ENCODE results near the gene PPP6R3. TPM values are rescaled to one million over a fixed set of nuclear protein-coding genes. Genes with fewer than 3 reads are reported as not detected.

Gene PPP6R3
- total and polyA plus RNA-seq, 2 of the 13 experiments (the other 11 are each of a cell fraction or from before 2014, with no cell fraction given) = 41.2 to 83.4 TPM

DNA sequence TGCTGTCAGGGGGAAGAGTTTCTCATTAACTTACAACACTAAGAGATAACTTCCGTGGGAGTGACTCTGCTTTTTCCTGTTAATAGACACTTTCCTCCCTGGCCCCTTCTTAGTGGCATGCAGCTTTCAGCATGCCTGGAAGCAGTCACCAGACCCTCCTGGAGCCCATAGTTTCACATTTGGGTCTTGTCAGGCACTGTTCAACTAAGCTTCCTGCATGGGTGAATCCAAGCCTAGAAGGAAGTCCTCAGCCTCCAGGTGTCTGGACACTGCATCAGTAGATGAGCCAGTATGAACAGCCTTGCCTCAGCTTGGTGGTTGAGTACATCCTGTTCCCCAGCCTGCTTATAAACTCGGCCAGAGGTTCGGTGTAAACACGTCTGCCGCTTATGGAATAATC is 68.1 kb downstream of the PPP6R3 start (continued):
- TF ChIP-seq SOX13 (IDR thresholded peaks at IDR 0.05) (no peak), SOX13 (CRISPR knock-in tag; conservative IDR thresholded peaks at IDR 0.05 in 1 of 2, IDR thresholded peaks at IDR 0.05 in 1 of 2) (no peak), ATF7-NPFF (CRISPR knock-in tag; IDR thresholded peaks at IDR 0.05; ENCODE audit: low read depth) (no peak), ZBTB7B (CRISPR knock-in tag; IDR thresholded peaks at IDR 0.05) (no peak)

- H3K27me3 ChIP-seq (ENCODE audit: control insufficient read depth in 1 of 2, insufficient read depth in 2 of 2, low read length in 2 of 2) = no peaks in the 10 kb centered on the region
- no peak overlapping the region for H3K4me2 ChIP-seq (ENCODE audit: low read depth, low read length)
- no TSS peak for BruUV-seq (replicated peaks)
- no peak for FAIRE-seq
- no peak overlapping the region for H2AFZ ChIP-seq (ENCODE audit: low read length)
- in situ Hi-C loops (cut with HindIII; ENCODE audit: extremely low pct_ligation_motif_present, low pct_unique_long_range_greater_than_20kb) = no loop called here
- H3K36me3 ChIP-seq (replicated peaks in 1 of 2; ENCODE audit: control insufficient read depth in 1 of 2, insufficient read depth in 2 of 2, low read length in 2 of 2) = peaks cover 2 to 52% of the 10 kb centered on the region in 2 experiments; a peak in 4 of 5 replicates
- no peak for ATAC-seq
- 96% methylated on average over 4 of the region's 4 CpGs for WGBS (ENCODE audit: low lambda C conversion rate)
- peaks cover 29% of the 10 kb centered on the region for H3K4me1 ChIP-seq (ENCODE audit: insufficient read depth, low read length)
- intact Hi-C loops (cut with micrococcal nuclease; ENCODE audit: unreplicated experiment) = loop anchor here (5.0 kb wide), 1 partner anchor 64 kb away; no protein-coding TSS in a partner anchor
- POLR2A ChIA-PET = no interaction called here
- CTCF ChIA-PET (ENCODE audit: low intra/inter-chr PET ratio, low total read pairs) = no interaction called here
- no peak overlapping the region for H3K4me3 ChIP-seq (replicated peaks in 1 of 3; ENCODE audit: insufficient read depth in 1 of 3, low read depth in 2 of 3, low read length in 3 of 3)
- H3K9me3 ChIP-seq (ENCODE audit: low read length) = no peaks in the 10 kb centered on the region
- H3K9ac ChIP-seq (ENCODE audit: insufficient read depth, low read depth, low read length) = no peak overlapping the region
- H3K27ac ChIP-seq (ENCODE audit: extremely low read length, insufficient read depth, low read length) = peak overlapping the region; percentile 73
- DNase-seq (ENCODE audit: low spot score) = no peak
- peaks cover 63% of the 10 kb centered on the region for H3K79me2 ChIP-seq (ENCODE audit: insufficient read depth, low read length)
- H4K20me1 ChIP-seq (ENCODE audit: insufficient read depth, low read length) = peaks cover 3% of the 10 kb centered on the region
- TF ChIP-seq CEBPG (CRISPR knock-in tag; IDR thresholded peaks at IDR 0.05) (no peak), NFIB (CRISPR knock-in tag; IDR thresholded peaks at IDR 0.05; ENCODE audit: borderline replicate concordance) (no peak), TRIM24 (CRISPR knock-in tag; IDR thresholded peaks at IDR 0.05) (no peak), YY1 (IDR thresholded peaks at IDR 0.05; ENCODE audit: insufficient read depth, insufficient replicate concordance, low read depth, low read length) (no peak), PAWR (CRISPR knock-in tag; IDR thresholded peaks at IDR 0.05; ENCODE audit: borderline replicate concordance) (no peak), MEF2D (CRISPR knock-in tag; IDR thresholded peaks at IDR 0.05) (no peak), HNF1B (CRISPR knock-in tag; IDR thresholded peaks at IDR 0.05) (no peak), FOXO1 (CRISPR knock-in tag; IDR thresholded peaks at IDR 0.05) (no peak), NFRKB (IDR thresholded peaks at IDR 0.05) (no peak), ZKSCAN5 (CRISPR knock-in tag; IDR thresholded peaks at IDR 0.05) (no peak), CHCHD3 (CRISPR knock-in tag; IDR thresholded peaks at IDR 0.05) (no peak)
- TF ChIP-seq, protein P1, sequence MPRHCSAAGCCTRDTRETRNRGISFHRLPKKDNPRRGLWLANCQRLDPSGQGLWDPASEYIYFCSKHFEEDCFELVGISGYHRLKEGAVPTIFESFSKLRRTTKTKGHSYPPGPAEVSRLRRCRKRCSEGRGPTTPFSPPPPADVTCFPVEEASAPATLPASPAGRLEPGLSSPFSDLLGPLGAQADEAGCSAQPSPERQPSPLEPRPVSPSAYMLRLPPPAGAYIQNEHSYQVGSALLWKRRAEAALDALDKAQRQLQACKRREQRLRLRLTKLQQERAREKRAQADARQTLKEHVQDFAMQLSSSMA (CRISPR knock-in tag; IDR thresholded peaks at IDR 0.05) = no peak
- TF ChIP-seq, protein P2, sequence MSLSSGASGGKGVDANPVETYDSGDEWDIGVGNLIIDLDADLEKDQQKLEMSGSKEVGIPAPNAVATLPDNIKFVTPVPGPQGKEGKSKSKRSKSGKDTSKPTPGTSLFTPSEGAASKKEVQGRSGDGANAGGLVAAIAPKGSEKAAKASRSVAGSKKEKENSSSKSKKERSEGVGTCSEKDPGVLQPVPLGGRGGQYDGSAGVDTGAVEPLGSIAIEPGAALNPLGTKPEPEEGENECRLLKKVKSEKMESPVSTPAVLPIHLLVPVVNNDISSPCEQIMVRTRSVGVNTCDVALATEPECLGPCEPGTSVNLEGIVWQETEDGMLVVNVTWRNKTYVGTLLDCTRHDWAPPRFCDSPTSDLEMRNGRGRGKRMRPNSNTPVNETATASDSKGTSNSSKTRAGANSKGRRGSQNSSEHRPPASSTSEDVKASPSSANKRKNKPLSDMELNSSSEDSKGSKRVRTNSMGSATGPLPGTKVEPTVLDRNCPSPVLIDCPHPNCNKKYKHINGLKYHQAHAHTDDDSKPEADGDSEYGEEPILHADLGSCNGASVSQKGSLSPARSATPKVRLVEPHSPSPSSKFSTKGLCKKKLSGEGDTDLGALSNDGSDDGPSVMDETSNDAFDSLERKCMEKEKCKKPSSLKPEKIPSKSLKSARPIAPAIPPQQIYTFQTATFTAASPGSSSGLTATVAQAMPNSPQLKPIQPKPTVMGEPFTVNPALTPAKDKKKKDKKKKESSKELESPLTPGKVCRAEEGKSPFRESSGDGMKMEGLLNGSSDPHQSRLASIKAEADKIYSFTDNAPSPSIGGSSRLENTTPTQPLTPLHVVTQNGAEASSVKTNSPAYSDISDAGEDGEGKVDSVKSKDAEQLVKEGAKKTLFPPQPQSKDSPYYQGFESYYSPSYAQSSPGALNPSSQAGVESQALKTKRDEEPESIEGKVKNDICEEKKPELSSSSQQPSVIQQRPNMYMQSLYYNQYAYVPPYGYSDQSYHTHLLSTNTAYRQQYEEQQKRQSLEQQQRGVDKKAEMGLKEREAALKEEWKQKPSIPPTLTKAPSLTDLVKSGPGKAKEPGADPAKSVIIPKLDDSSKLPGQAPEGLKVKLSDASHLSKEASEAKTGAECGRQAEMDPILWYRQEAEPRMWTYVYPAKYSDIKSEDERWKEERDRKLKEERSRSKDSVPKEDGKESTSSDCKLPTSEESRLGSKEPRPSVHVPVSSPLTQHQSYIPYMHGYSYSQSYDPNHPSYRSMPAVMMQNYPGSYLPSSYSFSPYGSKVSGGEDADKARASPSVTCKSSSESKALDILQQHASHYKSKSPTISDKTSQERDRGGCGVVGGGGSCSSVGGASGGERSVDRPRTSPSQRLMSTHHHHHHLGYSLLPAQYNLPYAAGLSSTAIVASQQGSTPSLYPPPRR (CRISPR knock-in tag; IDR thresholded peaks at IDR 0.05; ENCODE audit: borderline replicate concordance) = no peak
Observed at GRCh38 chr11:68531129-68531693, 70.7 kb downstream of the PPP6R3 start.
